Activated T-helper 2 cell treated with anti-CD3 and anti-CD28 coated beads, Interferon-gamma antibody, Interleukin-2, Interleukin-4, amounts not matched to agents 10 μg/mL and 5 μg/mL and 100 μg/mL, durations not matched to agents 14 hours and 24 hours and 36 hours (primary cell): ENCODE results near the gene KATNB1. TPM values are rescaled to one million over a fixed set of nuclear protein-coding genes. Genes with fewer than 3 reads are reported as not detected.

ENCODE experiments used
- DNase-seq: peaks from one replicate; pipeline ENCODE4 v3.0.0; 2021; ENCODE audit warnings: low spot score
- H3K27ac Mint-ChIP-seq: one replicate; pipeline ENCODE4 v1.8.0; 2021; ENCODE audit warnings: mixed read lengths
- H3K27me3 Mint-ChIP-seq: one replicate; pipeline ENCODE4 v1.8.0; 2021; ENCODE audit warnings: low read depth, mixed read lengths
- H3K36me3 Mint-ChIP-seq: one replicate; pipeline ENCODE4 v1.8.0; 2021; ENCODE audit warnings: low read depth, mixed read lengths
- H3K4me1 Mint-ChIP-seq: one replicate; pipeline ENCODE4 v1.8.0; 2021; ENCODE audit warnings: low read depth, mixed read lengths
- H3K4me3 Mint-ChIP-seq: one replicate; pipeline ENCODE4 v1.8.0; 2021; ENCODE audit warnings: low read depth, mild to moderate bottlenecking, moderate library complexity, mixed read lengths
- H3K9me3 Mint-ChIP-seq: one replicate; pipeline ENCODE4 v1.8.0; 2021; ENCODE audit warnings: mixed read lengths
- intact Hi-C: fragments of 100-400 bp; cut with micrococcal nuclease; formaldehyde crosslinking; loops from one replicate; pipeline ENCODE4 v1.15.1; 2023
- total RNA-seq: library from RNA; stranded (reverse); gene quantifications from 2 replicates; pipeline ENCODE4 v1.2.3, GENCODE V29; 2022

Gene KATNB1
- total RNA-seq, 1 donor from 2014 or later: 34.1 TPM

DNA sequence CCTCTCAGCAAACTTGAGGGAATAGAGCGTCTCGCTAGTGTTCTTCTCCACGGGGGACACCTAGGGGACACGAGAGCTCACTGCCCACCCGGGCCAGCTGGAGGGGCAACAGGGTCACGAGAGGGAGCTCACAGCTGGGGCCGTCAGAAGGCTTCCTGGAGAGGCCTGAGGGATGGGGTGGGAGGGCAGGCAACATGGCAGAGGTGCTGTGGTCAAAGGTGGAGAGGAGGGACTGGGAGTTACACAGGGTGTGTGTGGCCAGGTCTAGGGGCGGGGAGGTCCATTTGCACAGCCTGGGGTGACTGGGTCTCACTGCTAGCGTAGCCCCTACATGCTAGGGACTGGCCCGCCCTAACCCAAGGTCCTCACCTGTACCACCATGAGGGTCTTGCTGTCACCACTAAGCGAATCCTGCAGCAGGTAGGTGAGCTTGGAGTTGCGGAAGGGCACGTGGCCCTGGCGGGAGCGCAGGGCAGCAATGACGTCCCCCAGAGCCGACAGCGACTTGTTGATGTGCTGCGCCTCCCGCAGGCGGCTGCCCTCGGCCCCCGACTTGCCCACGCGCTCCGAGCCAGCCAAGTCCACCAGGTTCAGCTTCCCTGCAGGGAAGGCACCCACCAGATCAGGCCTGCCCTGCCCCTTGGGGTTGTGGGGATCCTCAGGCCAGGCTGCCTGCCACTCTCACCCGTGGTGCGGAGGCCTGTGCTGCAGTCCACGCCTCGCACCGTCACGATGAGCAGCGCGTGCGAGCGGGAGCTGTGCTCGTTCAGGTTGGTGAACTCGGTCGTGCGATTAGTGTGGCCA is 25.0 kb downstream of the KATNB1 start:
- H3K36me3 Mint-ChIP-seq: peaks cover 5% of the 10 kb centered on the region
- DNase-seq: no peak
- no peak overlapping the region for H3K27ac Mint-ChIP-seq
- no peaks in the 10 kb centered on the region for H3K27me3 Mint-ChIP-seq
- no peaks in the 10 kb centered on the region for H3K9me3 Mint-ChIP-seq
- no peak overlapping the region for H3K4me3 Mint-ChIP-seq
- H3K4me1 Mint-ChIP-seq: peaks cover 6% of the 10 kb centered on the region
- intact Hi-C loops: no loop called here

DNA sequence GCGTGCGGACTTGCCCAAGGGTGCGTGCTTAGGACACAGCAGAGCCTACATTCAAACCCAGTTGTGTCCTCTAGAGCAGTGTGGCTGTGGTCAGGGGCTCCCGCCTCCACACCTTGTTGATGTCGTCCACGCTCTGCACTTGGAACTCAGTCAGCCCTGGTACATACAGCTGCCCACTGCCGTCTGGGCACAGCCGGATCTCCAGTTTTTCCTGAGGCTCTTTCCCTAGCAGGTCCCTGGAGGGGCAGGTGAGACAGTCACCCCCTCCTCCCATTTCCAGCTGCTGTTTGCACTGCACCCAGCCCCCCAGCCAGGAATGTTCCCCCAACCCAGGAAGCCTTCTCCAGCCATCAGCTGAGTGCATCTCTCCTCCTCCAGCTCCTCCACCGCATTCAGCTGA is 25.7 kb downstream of the KATNB1 start:
- Mint-ChIP-seq H3K36me3 (peaks cover under 1% of the 10 kb centered on the region), H3K9me3 (no peaks in the 10 kb centered on the region), H3K27ac (no peak overlapping the region), H3K4me1 (peaks cover 2% of the 10 kb centered on the region), H3K27me3 (no peaks in the 10 kb centered on the region), H3K4me3 (no peak overlapping the region)
- intact Hi-C loops: no loop called here
- DNase-seq: no peak

DNA sequence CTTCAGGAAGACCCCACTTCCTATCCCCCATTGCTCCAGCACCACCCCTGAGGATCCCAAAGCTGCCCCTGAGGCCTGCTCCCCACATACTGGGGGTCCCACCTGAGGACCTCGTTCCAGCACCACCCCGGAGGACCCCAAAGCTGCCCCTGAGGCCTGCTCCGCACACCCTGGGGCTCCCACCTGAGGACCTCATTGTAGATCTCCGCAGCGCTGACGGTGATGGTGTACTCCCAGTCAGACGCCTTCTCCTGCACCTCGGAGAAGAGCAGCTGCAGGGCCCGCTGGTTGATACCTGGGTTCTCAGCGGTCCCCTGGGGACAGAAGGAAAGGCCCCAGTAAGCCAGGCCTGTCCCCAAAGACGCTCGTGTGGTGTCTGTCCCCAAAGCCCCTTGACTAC is 26.4 kb downstream of the KATNB1 start:
- intact Hi-C loops: no loop called here

DNA sequence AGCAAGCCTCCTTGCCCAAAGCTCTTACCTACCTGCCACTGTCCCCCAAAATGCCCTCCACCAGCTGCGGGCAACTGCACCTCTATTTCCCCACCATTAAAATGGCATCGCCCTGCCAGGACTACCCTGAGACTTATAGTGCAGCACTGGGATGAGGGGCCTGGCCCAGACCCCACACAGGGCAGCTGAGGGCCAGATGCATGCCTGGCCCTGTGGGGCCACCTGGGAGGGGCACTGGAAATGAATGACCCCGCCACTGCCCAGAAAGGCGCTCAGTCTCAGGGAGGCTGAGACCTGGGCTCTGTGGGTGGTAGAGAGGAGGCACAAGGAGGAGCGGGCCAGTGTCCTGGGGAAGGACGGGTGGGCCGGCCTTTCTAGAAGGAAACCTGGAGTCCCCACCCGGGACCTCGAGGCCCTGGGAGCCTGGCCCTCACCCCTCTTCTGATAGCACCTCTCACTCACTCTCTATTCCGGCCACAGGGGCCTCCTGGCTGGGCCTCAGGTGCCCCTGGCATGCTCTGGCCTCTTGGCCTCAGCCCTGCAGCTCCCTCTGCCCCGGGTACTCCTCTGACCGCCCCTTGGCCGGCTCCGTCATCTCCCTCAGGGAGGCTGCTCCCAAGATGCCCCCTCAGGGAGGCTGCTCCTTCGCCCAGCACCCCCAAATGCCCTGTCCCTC is 26.9 kb downstream of the KATNB1 start:
- no peaks in the 10 kb centered on the region for H3K27me3 Mint-ChIP-seq
- intact Hi-C loops: no loop called here
- no peak overlapping the region for H3K27ac Mint-ChIP-seq

More for the DNA sequence above, 26.4 kb downstream of the KATNB1 start:
- no peak for DNase-seq
- H3K4me3 Mint-ChIP-seq: no peak overlapping the region
- H3K4me1 Mint-ChIP-seq: peaks cover 2% of the 10 kb centered on the region
- H3K36me3 Mint-ChIP-seq: no peaks in the 10 kb centered on the region
- no peaks in the 10 kb centered on the region for H3K27me3 Mint-ChIP-seq
- H3K27ac Mint-ChIP-seq: no peak overlapping the region
- no peaks in the 10 kb centered on the region for H3K9me3 Mint-ChIP-seq

GRCh38 chr16:57763285-57764005 is 27.9 kb downstream of the KATNB1 start:
- no peaks in the 10 kb centered on the region for H3K36me3 Mint-ChIP-seq
- H3K27me3 Mint-ChIP-seq: no peaks in the 10 kb centered on the region
- H3K4me1 Mint-ChIP-seq: peaks cover 2% of the 10 kb centered on the region
- intact Hi-C loops: no loop called here
- H3K4me3 Mint-ChIP-seq: no peak overlapping the region
- no peaks in the 10 kb centered on the region for H3K9me3 Mint-ChIP-seq
- no peak overlapping the region for H3K27ac Mint-ChIP-seq
- DNase-seq: no peak

More for the DNA sequence above, 26.9 kb downstream of the KATNB1 start:
- peaks cover 2% of the 10 kb centered on the region for H3K4me1 Mint-ChIP-seq
- H3K36me3 Mint-ChIP-seq: no peaks in the 10 kb centered on the region
- H3K9me3 Mint-ChIP-seq: no peaks in the 10 kb centered on the region
- no peak overlapping the region for H3K4me3 Mint-ChIP-seq
- DNase-seq: no peak

DNA sequence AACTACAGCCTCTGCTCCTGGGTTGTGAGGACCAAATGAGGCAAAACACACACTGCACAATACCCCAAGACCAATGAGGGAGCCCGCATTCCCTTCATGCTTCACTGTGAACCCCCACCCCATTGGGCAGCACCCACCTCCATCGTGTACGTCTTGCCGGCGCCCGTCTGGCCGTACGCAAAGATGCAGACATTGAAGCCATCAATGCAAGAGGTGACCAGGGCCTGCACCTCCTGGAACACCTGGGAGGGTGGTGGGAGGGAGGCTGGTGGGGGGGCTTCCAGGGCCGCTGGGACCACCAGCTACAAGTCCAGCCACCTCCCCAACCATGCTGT is 28.4 kb downstream of the KATNB1 start:
- Mint-ChIP-seq H3K9me3 (no peaks in the 10 kb centered on the region), H3K4me1 (peaks cover 2% of the 10 kb centered on the region), H3K4me3 (no peak overlapping the region), H3K36me3 (no peaks in the 10 kb centered on the region), H3K27me3 (no peaks in the 10 kb centered on the region), H3K27ac (no peak overlapping the region)
- DNase-seq: no peak
- intact Hi-C loops: no loop called here

DNA sequence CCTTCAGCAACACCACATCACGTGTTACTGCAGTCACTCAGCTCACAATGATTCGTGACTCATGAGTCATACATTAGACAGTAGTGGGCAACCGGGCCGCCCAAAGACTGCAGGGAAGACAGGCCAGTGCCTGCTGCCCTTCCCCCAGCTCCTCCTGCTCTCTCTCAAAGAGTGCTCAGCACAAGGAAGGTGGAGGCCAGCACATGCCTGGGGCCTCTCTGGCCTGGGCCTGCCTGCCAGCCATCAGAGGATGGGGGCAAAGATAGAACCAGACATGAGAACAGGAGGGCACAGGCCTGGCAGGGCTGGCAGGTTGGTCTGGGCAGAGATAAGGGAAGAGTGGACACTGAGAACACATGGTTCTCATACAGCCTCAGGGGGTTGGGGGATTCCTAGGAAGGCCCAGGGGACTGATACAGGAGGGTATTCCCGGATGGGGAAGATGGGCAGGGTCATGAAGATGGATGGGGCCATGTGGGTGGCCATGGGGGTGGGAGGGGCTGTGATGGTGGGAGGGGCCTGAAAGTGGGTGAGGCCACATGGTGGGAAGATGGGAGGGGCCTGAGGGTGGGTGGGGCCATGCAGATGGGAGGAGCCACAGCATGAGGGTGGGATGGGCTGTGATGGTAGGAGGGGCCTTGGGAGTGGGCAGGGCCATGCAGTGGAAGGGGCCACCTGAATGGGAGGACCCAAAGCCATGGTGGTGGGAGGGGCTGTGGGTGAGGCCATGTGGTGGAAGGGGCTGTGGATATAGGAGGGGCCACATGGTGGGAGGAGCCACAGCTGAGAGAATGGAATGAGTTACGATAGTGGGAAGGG is 29.0 kb downstream of the KATNB1 start:
- no peak overlapping the region for H3K27ac Mint-ChIP-seq
- H3K36me3 Mint-ChIP-seq: no peaks in the 10 kb centered on the region
- no peaks in the 10 kb centered on the region for H3K27me3 Mint-ChIP-seq
- no peak overlapping the region for H3K4me3 Mint-ChIP-seq
- H3K9me3 Mint-ChIP-seq: no peaks in the 10 kb centered on the region
- DNase-seq: peak; percentile 23
- intact Hi-C loops: no loop called here
- H3K4me1 Mint-ChIP-seq: no peaks in the 10 kb centered on the region

GRCh38 chr16:57765160-57765728 is 29.7 kb downstream of the KATNB1 start:
- H3K36me3 Mint-ChIP-seq: no peaks in the 10 kb centered on the region
- no peak overlapping the region for H3K27ac Mint-ChIP-seq
- H3K9me3 Mint-ChIP-seq: no peaks in the 10 kb centered on the region
- H3K27me3 Mint-ChIP-seq: no peaks in the 10 kb centered on the region
- intact Hi-C loops: no loop called here
- no peaks in the 10 kb centered on the region for H3K4me1 Mint-ChIP-seq
- DNase-seq: no peak
- no peak overlapping the region for H3K4me3 Mint-ChIP-seq

DNA sequence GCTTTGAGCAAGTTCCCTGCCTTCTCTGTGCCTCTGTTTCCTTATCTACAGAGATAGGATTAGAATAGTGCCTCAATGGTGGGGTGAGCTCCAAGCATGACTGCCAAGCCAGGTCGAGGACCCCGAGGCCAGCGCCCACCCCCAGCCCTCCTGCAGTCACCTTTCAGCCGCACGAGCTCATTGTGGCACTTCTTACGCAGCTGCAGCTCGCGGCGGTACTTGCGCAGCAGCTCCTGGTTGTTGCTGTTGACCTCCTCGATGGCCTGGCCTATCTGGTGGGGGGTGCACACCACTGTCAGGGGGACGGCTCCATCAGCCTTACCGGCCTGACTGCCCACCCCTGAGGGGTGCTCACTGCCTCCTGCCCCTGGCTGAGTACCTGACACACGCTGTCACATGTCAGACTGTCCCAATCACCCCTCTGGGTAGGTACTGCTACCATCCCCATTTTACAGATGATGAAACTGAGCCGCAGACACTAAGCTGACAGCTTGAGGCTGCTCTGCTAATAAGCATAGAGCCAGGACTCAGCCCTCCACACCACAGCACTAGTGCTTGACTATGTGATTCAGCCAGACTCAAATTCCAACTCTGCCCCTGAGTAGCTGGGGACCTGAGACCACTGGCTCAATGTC is 31.3 kb downstream of the KATNB1 start:
- no peak for DNase-seq
- intact Hi-C loops: no loop called here
- H3K36me3 Mint-ChIP-seq: no peaks in the 10 kb centered on the region

DNA sequence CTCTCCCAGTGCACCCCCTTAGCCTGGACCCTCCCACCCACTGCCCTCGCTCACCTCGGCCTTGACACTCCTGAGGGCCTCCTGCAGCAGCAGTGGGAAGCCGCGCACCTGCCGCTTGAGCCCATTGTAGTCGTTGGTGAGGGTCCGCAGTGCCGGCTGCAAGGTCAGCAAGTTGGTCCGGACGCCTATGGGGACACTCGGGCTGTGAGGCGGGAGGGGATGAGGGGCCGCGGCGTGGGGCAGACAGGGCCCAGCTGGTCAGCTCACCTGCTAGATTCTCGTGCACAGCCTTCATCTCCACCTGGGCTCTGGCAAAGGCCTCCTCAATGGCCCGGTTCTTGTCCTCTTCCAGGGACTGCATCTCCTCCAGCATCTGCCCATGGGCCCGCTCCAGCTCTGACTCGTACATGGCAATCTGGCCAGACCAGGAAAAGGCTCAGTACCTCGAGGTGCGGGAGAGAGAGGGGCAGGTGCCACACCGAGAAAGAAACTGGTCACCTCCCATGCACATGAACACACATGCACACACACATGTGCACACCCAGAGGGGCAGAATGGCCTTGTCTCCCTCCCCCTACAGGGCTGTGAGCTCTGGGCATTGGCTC is 34.1 kb downstream of the KATNB1 start:
- no peaks in the 10 kb centered on the region for H3K9me3 Mint-ChIP-seq
- intact Hi-C loops: no loop called here
- no peaks in the 10 kb centered on the region for H3K27me3 Mint-ChIP-seq
- no peak overlapping the region for H3K27ac Mint-ChIP-seq
- no peak overlapping the region for H3K4me3 Mint-ChIP-seq
- no peaks in the 10 kb centered on the region for H3K36me3 Mint-ChIP-seq
- H3K4me1 Mint-ChIP-seq: no peaks in the 10 kb centered on the region
- DNase-seq: no peak

More for the DNA sequence above, 31.3 kb downstream of the KATNB1 start:
- no peaks in the 10 kb centered on the region for H3K4me1 Mint-ChIP-seq
- no peaks in the 10 kb centered on the region for H3K27me3 Mint-ChIP-seq
- H3K9me3 Mint-ChIP-seq: no peaks in the 10 kb centered on the region
- no peak overlapping the region for H3K27ac Mint-ChIP-seq
- no peak overlapping the region for H3K4me3 Mint-ChIP-seq

GRCh38 chr16:57770361-57770760 is 34.8 kb downstream of the KATNB1 start:
- Mint-ChIP-seq H3K27ac (no peak overlapping the region), H3K9me3 (no peaks in the 10 kb centered on the region), H3K4me1 (no peaks in the 10 kb centered on the region), H3K4me3 (no peak overlapping the region), H3K36me3 (no peaks in the 10 kb centered on the region), H3K27me3 (no peaks in the 10 kb centered on the region)
- no peak for DNase-seq
- intact Hi-C loops: no loop called here
